AG20443 (cell line): ENCODE data around the gene KLHDC7A.

ENCODE experiments used
- DNase-seq: peaks from one replicate; pipeline ENCODE4 v3.0.0; 2012; ENCODE audit warnings: low spot score, mixed read lengths

KLHDC7A gene

DNA sequence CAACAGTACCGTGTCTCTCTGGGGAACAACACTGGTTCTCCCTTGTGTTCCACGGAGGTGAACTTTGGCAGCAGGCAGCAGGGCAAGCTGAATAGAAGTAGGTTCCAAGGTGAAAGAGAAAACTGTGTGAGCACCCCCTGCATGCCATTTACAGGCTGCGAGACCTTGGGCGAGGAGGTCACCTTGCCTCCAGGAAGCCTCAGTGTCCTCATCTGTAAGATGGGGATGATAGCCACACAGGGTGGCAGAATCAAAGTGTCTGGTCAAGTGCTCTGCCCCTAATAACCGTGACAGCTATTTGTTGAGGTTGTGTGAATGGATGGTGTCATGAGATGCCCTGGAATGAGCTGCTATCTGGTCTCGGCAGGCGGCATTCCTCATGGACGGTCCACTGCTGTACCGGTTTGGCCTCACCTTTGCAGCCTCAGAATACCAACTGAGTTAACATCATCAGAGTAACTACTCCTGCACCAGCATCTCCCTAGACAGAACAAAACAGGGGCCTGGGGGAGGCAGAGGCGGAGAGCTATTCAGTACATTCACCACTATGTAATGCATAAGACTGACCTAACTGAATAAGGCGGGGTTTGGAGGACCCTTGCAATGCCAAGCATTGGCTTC is 7.4 kb upstream of the KLHDC7A start:
- DNase-seq = no peak

DNA sequence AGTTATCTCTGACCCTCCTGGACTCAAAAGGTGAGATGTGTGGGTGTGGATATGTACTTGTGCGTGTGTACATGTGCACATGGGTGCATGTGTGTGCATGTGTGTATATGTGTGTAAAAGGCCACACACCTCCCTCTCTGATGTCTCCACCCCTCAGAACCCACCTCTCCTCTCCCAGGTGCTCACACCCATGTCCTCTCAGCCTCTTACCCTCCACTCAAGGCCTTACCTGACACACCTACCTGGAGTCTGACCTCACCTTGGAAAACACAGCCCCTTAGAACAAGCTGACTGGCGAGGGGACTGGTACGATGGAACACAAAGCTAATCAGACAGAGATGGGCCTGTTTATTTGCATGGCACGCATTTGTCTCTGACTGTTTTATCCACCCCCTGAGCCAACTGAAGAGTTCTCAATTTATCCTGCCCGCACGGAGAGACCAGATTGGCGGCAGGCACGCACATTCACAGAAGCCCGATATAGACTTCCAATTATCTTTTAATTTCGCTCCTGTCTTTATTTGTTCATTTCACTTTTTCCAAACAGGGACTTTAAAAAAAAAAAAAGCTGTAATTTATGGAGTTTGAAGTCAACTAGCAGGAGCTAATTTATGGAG is 6.1 kb upstream of the KLHDC7A start:
- no peak for DNase-seq

DNA sequence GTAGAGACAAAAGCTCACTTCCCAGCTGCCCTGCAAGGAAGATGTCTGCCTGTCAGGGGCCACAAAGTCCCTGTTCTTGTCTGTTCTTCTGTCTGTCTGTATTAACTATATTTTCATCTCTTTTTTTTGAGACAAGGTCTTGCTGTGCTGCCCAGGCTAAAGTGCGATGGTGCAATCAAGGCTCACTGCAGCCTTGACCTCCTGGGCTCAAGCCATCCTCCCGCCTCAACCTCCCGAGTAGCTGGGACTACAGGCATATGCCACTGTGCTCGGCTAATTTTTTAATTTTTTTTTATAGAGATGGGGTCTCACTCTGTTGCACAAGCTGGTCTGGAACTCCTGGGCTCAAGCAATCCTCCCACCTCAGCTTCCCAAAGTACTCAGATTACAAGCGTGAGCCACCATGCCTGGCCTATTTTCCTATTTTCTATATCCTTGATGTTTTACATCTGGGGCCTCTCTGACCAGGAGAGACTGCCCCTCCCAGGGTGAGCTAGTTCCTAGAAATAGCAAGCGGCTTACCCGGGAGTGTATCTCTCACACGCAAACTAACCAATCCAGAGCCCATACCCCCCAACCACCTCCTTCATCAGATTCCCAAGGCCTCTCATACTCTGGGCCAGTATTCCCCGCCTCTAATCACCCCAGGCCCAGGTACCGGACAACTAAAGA is 5.4 kb upstream of the KLHDC7A start:
- DNase-seq = no peak

DNA sequence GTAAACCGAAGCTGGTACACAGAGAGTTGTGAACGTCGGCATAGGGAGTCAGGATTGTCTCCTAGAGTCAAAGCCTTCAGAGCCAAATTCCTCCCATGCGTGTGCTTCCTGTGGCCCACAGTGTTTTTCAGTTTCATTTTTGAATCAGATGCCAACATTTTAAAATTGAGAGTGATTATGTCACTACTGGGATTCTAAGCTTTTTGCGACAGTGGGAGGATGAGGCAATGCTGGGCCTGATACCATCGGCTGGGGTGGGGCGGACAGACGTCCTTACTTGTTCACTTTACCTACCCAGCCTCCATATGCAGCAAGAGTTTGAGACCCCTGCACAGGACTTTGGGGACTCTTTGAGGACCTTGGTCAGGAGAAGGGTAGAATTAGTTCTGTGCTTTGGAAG is 1.3 kb upstream of the KLHDC7A start:
- no peak for DNase-seq

DNA sequence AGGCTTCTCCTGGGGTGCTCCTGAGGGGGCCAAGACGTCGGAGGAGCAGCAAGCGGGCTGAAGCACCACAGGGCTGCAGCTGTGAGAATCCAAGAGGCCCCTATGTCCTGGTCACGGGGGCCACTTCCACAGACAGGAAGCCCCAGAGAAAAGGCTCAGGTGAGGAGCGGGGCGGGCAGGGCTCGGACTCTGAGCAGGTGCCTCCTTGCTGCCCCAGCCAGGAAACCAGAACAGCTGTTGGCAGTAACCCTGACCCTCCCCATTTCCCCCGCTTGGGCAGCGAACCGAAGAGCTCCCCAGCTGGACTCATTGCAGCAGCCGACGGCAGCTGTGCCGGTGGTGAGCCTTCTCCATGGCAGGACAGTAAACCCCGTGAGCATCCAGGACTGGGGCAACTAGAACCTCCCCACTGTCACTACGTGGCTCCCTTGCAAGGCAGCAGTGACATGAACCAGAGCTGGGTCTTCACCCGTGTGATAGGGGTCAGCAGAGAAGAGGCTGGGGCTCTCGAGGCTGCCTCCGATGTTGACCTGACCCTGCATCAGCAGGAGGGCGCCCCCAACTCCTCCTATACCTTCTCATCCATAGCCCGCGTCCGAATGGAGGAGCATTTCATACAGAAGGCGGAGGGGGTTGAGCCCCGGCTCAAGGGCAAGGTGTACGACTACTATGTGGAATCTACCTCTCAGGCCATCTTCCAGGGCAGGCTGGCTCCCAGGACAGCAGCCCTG is 625 bp downstream of the KLHDC7A start:
- no peak for DNase-seq

DNA sequence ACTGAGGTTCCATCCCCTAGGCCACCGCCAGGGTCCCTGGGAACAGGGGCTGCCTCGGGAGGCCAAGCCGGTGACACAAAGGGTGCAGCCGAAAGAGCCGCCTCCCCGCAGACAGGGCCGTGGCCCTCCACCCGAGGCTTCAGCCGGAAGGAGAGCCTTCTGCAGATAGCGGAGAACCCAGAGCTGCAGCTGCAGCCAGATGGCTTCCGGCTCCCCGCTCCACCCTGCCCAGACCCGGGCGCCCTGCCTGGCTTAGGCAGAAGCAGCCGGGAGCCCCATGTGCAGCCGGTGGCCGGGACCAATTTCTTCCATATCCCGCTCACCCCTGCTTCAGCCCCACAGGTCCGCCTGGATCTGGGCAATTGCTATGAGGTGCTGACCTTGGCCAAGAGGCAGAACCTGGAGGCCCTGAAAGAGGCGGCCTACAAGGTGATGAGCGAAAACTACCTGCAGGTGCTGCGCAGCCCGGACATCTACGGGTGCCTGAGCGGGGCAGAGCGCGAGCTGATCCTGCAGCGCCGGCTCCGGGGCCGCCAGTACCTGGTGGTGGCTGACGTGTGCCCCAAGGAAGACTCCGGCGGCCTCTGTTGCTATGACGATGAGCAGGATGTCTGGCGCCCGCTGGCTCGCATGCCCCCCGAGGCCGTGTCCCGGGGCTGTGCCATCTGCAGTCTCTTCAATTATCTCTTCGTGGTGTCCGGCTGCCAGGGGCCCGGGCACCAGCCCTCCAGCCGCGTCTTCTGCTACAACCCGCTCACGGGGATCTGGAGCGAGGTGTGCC is 1.4 kb downstream of the KLHDC7A start:
- DNase-seq = no peak

DNA sequence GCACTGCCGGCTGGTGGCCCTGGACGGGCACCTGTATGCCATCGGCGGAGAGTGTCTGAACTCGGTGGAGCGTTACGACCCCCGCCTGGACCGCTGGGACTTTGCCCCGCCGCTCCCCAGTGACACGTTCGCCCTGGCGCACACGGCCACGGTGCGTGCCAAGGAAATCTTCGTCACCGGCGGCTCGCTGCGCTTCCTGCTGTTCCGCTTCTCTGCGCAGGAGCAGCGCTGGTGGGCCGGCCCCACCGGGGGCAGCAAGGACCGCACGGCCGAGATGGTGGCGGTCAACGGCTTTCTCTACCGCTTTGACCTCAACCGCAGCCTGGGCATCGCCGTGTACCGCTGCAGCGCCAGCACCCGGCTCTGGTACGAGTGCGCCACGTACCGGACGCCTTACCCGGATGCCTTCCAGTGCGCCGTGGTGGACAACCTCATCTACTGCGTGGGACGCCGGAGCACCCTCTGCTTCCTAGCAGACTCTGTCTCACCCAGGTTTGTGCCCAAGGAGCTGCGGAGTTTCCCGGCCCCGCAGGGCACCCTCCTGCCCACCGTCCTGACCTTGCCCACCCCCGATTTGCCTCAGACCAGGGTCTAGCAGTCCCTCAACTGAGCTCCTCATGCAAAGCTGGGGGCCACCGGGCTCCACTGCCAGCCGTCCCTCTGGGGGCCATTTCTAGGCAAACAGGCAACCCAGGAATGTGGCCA is 2.1 kb downstream of the KLHDC7A start:
- no peak for DNase-seq

DNA sequence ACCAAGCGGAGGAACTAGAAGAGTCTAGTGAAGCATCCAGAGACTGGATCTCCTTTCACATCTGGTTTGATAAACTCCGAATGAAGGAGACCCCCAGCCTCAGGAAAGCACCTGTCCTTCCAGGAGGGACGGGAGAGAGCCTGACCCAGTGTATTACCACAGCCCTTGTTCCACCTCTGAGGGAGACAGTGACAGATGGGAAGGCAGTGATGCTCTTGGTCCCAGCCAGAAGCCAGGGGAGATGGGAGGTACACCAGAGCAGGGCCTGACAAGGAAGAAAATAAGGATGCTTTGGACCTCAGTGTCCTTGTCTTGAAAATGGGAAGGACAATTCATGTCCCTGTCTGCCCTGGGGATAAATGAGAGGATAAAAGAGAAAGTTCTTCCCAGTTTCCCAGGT is 3.5 kb downstream of the KLHDC7A start:
- no peak for DNase-seq

DNA sequence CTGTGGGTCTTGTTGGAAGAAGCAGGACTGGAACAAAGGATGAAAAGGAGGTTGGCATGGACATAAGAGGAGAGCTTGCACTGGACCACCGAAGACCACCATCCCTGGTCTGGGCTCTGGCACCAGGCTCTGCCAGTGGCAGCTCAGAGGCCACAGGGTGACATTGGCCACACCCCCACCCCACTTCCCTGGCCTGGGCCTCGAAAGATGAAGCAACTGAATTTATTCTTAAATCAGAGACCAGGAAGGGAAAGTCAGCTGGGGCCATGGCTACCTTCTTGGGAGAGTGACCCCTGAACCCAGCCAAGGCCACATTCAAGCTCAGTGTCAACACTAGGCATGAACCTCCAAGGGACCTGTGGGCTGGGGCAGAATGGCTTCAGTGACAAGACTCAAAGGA is 4.0 kb downstream of the KLHDC7A start:
- DNase-seq = no peak

DNA sequence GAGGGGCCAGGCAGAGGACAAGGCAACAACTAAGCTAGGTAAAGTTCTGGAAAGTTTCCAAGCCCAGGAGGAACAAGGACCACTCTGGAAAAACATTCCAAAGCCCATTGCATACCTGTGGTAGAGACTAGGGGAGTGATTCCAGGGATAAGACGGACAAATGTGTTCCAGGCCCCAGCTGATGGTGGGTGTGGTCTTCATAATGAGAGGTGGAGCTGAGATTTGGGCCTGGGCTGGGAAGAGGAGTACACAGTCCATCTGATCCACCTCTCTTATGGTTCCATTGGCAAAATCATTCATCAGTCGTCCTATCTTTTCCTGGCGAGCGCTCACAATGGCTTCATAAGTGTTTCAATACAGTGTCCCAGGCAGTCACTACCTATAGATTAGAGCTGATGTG is 4.5 kb downstream of the KLHDC7A start:
- no peak for DNase-seq

DNA sequence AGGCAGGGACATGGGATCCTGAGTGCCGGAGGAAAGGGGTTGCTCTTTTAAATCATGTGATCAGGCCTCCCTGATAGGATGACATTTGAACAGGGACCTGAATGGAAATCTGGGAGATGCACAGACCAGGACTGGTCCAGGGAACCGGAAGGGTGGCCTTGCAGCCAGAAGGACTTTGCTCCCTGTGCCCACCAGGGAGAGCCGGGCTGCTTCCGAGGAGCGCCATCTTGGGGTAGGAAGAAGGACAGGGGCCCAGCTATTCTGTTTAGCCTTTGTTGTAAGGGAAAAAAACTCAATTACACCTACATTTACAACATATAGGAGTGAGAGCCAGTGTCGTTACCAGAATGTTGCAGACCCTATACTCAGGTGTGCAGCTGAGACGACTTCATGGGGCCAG is 5.5 kb downstream of the KLHDC7A start:
- no peak for DNase-seq

DNA sequence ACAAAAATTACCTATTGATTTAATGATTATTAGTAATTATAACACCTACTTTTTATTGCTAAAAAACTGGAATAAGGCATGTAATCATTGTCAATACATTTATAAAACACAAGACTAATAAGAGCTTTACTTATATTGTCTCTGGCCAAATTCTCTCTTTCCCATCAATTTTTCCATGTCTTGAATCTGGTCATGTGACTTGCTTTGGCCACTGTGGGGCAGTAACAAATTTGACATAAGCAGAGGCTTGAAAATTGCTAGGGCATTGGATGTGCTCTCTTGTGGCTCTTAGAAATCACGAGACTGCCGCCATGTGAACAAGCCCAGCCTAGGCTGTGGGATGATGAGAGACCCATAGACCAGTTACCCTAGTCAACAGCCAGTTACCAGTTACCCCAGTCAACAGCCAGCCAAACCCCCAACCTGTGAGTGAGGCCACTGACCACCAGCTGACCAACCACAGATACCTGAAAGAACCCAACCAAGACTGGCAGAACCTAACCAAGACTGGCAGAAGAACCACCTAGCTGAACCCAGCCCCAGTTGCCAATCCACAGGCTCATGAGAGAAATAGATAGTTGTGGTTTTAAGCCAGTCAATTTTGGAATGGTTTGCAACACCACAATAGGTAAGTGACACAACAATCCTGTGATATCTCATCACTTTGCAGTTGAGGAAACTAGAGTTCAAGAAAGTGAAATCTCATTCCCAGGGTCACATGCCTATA is 8.8 kb downstream of the KLHDC7A start:
- DNase-seq = no peak

DNA sequence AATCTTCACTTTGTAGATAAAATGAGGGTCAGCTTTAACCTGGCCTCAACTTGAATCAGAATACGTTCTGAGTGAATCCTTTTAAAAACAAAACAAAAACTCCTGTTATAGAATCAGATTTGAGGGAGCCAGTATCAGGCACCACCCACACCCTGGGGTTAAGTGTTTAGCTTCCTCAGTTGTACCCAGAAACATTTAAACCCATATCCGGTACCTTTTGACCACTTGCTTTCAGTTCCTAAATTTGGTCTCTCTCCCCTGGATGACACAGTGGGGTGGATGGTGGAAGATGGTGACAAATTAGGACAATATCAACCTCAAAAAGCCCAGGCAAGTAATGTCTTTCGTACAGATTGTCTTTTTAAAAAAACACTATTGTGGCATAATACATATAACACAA is 10.4 kb downstream of the KLHDC7A start:
- no peak for DNase-seq

DNA sequence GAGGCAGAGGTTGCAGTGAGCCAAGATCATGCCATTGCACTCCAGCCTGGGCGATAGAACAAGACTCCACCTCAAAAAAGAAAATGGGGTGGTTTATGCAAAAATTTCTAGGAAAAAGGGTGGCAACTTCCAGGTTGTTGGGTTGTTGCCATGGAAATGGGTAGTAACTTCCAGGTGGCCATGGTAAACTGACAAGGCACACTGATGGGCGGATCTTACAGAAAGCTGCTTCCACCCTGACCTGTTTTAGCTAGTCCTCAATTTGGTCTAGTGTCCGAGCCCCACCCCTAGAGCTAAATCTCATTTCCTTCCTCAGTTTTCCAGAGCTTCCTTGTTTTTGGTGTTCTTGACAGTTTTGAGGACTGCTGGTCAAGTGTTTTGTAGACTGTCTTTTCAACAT is 13.6 kb downstream of the KLHDC7A start:
- no peak for DNase-seq

DNA sequence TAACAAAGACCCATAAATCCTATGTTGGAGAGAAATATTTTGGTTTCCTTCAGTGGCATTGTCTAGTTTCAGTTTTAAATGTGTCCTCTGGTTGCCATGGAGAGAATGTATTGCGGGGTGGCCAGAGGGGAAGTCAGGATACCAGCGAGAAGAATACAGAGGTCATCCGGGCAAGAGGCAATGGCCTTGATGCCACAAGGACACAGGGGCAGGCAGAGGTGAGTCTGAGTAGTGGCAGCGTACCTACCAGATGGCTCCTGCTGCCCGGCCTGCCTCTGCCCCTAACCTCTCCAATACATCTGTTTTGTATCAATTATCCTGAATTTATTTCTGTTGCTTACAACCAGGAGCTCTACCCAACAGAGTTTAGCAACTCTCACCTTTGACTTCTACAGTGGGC is 14.9 kb downstream of the KLHDC7A start:
- no peak for DNase-seq

DNA sequence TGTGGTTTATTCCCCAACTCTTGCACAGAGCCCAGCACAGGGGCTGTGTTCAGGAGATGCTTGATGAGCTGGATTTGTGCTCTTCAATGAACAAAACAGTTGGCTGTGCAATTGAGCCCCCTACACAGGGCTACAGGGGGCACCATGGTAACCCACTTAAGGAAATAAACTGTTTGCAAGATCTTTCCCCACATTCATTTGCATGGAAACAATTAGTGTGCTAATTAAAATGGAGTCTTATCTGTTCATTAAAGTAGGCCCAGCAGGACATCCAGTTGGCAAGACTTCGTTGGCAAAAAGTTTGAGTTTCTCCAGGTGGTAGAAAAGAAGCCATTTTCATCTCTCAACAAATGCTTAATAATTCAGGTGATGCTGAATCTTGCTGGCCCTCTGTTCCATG is 15.3 kb downstream of the KLHDC7A start:
- DNase-seq = no peak

DNA sequence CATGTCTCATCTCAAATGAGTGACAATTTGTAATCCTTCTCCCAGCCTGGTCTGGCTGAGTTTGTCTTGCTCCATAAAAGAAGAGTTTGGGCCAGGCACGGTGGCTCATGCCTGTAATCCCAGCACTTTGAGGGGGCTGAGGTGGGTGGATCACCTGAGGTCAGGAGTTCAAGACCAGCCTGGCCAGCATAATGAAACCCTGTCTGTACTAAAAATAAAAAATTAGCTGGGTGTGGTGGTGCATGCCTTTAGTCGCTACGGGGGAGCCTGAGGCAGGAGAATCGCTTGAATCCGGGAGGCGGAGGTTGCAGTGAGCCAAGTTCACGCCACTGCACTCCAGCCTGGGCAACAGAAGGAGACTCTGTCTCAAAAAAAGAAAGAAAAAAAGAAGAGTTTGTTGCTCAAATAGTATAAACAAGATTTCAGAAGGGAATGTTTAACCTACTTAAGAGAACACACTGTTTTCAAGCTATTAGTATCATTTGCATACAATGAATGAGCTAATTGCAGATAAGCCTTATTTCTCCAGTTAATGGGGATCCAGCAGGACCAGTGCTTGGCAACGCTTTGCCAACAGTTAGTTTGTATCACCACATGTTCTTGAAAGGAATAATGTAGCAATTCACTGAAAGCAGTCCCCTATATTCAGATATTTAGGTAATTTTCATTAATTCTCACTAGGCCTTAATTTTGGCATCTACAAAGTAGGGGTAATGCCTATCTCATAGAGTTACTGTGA is 15.9 kb downstream of the KLHDC7A start:
- DNase-seq = no peak

DNA sequence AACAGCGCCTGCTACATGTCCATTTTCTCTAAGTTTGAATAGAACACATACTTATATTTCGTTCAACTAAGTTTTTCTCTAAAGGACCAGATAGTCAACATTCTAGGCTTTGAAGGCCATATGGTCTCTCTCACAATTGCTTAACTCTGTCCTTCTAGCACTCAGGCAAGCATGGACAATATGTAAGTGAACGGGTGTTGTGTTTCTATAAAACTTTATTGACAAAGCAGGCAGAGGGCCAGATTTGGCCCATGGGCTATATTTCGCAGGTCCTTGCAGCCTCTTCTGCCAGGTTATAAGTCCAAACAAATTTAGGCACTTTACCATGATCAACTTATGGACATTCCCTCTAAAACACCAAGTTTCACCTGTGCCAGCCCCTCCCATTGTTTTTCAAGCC is 21.1 kb downstream of the KLHDC7A start:
- DNase-seq = no peak

DNA sequence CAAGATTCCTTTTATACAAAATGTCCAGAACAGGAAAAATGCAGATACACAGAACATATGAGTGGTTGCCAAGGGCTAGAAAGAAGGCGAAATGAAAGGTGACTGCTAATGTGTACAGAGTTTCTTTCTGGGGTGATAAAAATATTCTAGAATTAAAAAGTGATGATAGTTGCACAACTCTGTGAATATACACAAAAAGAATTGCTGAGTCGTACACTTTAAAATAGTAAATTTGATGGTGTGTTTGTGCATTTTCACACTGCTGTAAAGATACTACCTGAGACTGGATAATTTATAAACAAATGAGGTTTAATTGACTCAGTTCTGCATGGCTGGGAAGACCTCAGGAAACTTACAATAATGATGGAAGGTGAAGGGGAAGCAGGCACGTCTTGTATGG is 23.9 kb downstream of the KLHDC7A start:
- DNase-seq = no peak

DNA sequence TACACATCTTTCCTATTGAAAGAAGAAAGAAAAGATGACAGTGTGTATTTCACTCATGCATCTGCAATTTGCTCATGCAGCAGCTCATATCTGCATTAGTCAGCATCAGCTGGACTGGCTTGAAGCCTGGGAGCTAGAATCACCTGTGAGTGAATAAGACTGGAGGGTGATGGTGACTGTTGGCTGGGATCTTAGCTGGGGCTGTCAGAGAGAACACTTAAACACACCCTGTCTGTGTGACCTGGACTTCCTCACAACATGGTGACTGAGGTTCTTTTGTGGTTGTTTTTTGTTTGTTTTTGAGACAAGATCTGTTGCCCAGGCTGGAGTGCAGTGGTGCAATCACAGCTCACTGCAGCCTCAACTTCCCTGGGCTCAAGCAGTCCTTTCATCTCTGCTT is 24.9 kb downstream of the KLHDC7A start:
- no peak for DNase-seq
